Measurements from ENCODE around the gene CBLN3. TPM values are rescaled to one million over a fixed set of nuclear protein-coding genes. Genes with fewer than 3 reads are reported as not detected.
"Not testable (repeated sequence)": the region's sequence is repeated elsewhere in the genome, so short reads cannot be mapped to it uniquely, and the experiment has no call there.

CBLN3 gene
- total and polyA plus RNA-seq, 4 donors: 0.07 to 0.79 (median 0.46) TPM

GRCh38 chr14:24473211-24473610, 43.7 kb upstream of the CBLN3 start:
- Histone ChIP-seq H3K36me3 (ENCODE audit: control insufficient read depth in 4 of 4, insufficient read depth in 3 of 4, low read depth in 1 of 4, low read length in 3 of 4) (no peaks in the 10 kb centered on the region), H3K4me1 (ENCODE audit: control insufficient read depth in 4 of 4, insufficient read depth in 4 of 4, low read length in 3 of 4) (no peaks in the 10 kb centered on the region), H3K27ac (ENCODE audit: low read depth in 1 of 2, low read length in 2 of 2) (no peak overlapping the region), H3K4me3 (ENCODE audit: low read depth in 1 of 3, low read length in 3 of 3) (no peak overlapping the region), H3K9ac (ENCODE audit: low read depth in 1 of 2, low read length in 2 of 2) (no peak overlapping the region), H3K27me3 (ENCODE audit: control insufficient read depth in 4 of 4, insufficient read depth in 4 of 4, low read length in 3 of 4) (no peaks in the 10 kb centered on the region), H3K9me3 (ENCODE audit: control insufficient read depth in 4 of 4, low read length in 3 of 4) (no peaks in the 10 kb centered on the region)
- 73% methylated on average over 12 of the region's 12 CpGs for WGBS
- no peak for TF ChIP-seq JUND (IDR thresholded peaks at IDR 0.05)
- no peak for TF ChIP-seq HNF4A (conservative IDR thresholded peaks at IDR 0.05)
- no peak for TF ChIP-seq ATF3 (IDR thresholded peaks at IDR 0.05)
- no peak for TF ChIP-seq FOXA1 (IDR thresholded peaks at IDR 0.05)
- DNase-seq (ENCODE audit: low spot score): no peak

GRCh38 chr14:24470450-24470849, 41.0 kb upstream of the CBLN3 start:
- not testable (repeated sequence) for H3K9me3 ChIP-seq (ENCODE audit: control insufficient read depth in 4 of 4, low read length in 3 of 4); H3K27ac ChIP-seq (ENCODE audit: low read depth in 1 of 2, low read length in 2 of 2); H3K27me3 ChIP-seq (ENCODE audit: control insufficient read depth in 4 of 4, insufficient read depth in 4 of 4, low read length in 3 of 4); H3K4me1 ChIP-seq (ENCODE audit: control insufficient read depth in 4 of 4, insufficient read depth in 4 of 4, low read length in 3 of 4); DNase-seq (ENCODE audit: low spot score); H3K4me3 ChIP-seq (ENCODE audit: low read depth in 1 of 3, low read length in 3 of 3); H3K36me3 ChIP-seq (ENCODE audit: control insufficient read depth in 4 of 4, insufficient read depth in 3 of 4, low read depth in 1 of 4, low read length in 3 of 4); H3K9ac ChIP-seq (ENCODE audit: low read depth in 1 of 2, low read length in 2 of 2)
- 91% methylated on average over 2 of the region's 2 CpGs for WGBS

GRCh38 chr14:24465805-24466204, 36.3 kb upstream of the CBLN3 start:
- DNase-seq (ENCODE audit: low spot score): no peak
- no peaks in the 10 kb centered on the region for H3K4me1 ChIP-seq (ENCODE audit: control insufficient read depth in 4 of 4, insufficient read depth in 4 of 4, low read length in 3 of 4)
- H3K27me3 ChIP-seq (ENCODE audit: control insufficient read depth in 4 of 4, insufficient read depth in 4 of 4, low read length in 3 of 4): no peaks in the 10 kb centered on the region
- H3K36me3 ChIP-seq (ENCODE audit: control insufficient read depth in 4 of 4, insufficient read depth in 3 of 4, low read depth in 1 of 4, low read length in 3 of 4): no peaks in the 10 kb centered on the region
- H3K9me3 ChIP-seq (ENCODE audit: control insufficient read depth in 4 of 4, low read length in 3 of 4): no peaks in the 10 kb centered on the region
- WGBS: 97% methylated on average over 3 of the region's 3 CpGs
- no peak for TF ChIP-seq TAF1 (conservative IDR thresholded peaks at IDR 0.05)
- TF ChIP-seq RAD21 (IDR thresholded peaks at IDR 0.05): no peak
- no peak for TF ChIP-seq CTCF (IDR thresholded peaks at IDR 0.05; ENCODE audit: low read depth, low read length, missing input control)
- TF ChIP-seq REST (IDR thresholded peaks at IDR 0.05): no peak
- no peak for TF ChIP-seq HNF4G (IDR thresholded peaks at IDR 0.05)
- TF ChIP-seq ATF3 (IDR thresholded peaks at IDR 0.05): no peak
- TF ChIP-seq NR2F2 (IDR thresholded peaks at IDR 0.05): no peak
- no peak for TF ChIP-seq SP1 (IDR thresholded peaks at IDR 0.05)
- no peak for TF ChIP-seq JUND (IDR thresholded peaks at IDR 0.05)
- TF ChIP-seq GABPA (IDR thresholded peaks at IDR 0.05 in 1 of 2, conservative IDR thresholded peaks at IDR 0.05 in 1 of 2): no peak
- TF ChIP-seq FOXA2 (IDR thresholded peaks at IDR 0.05): no peak
- TF ChIP-seq ZBTB33 (IDR thresholded peaks at IDR 0.05): no peak
- no peak for TF ChIP-seq FOXA1 (IDR thresholded peaks at IDR 0.05)
- no peak for TF ChIP-seq HNF4A (conservative IDR thresholded peaks at IDR 0.05)
- no peak overlapping the region for H3K9ac ChIP-seq (ENCODE audit: low read depth in 1 of 2, low read length in 2 of 2)
- H3K27ac ChIP-seq (ENCODE audit: low read depth in 1 of 2, low read length in 2 of 2): no peak overlapping the region
- no peak overlapping the region for H3K4me3 ChIP-seq (ENCODE audit: low read depth in 1 of 3, low read length in 3 of 3)
